CD4-positive, alpha-beta T cell treated with Interleukin-12 subunit alpha and Interleukin-12 subunit beta, for 1 hour (primary cell): ENCODE measurements around the gene GYS2.
"Not testable (repeated sequence)": the region's sequence is repeated elsewhere in the genome, so short reads cannot be mapped to it uniquely, and the experiment has no call there.

Source experiments
- DNase-seq: peaks from one replicate; pipeline ENCODE4 v3.0.0-alpha.2; 2020

GYS2 gene

GRCh38 chr12:21600196-21600595, 4.5 kb downstream of the GYS2 start:
- DNase-seq = no peak

GRCh38 chr12:21599143-21599999, 5.3 kb downstream of the GYS2 start:
- no peak for DNase-seq

GRCh38 chr12:21598651-21599050, 6.0 kb downstream of the GYS2 start:
- no peak for DNase-seq

GRCh38 chr12:21595356-21595755, 9.3 kb downstream of the GYS2 start:
- not testable (repeated sequence) for DNase-seq

GRCh38 chr12:21585485-21585884, 19.2 kb downstream of the GYS2 start:
- DNase-seq = no peak

GRCh38 chr12:21584403-21585182, 20.1 kb downstream of the GYS2 start:
- not testable (repeated sequence) for DNase-seq

- no peak for DNase-seq
Observed at GRCh38 chr12:21583587-21583986, 21.1 kb downstream of the GYS2 start.

- DNase-seq = no peak
Observed at GRCh38 chr12:21580748-21581516, 23.7 kb downstream of the GYS2 start.

- no peak for DNase-seq
Observed at GRCh38 chr12:21577516-21577915, 27.1 kb downstream of the GYS2 start.

- no peak for DNase-seq
Observed at GRCh38 chr12:21576431-21576830, 28.2 kb downstream of the GYS2 start.

- no peak for DNase-seq
Observed at GRCh38 chr12:21573733-21574358, 30.8 kb downstream of the GYS2 start.

GRCh38 chr12:21571046-21571445, 33.6 kb downstream of the GYS2 start:
- DNase-seq = no peak

- DNase-seq = no peak
Observed at GRCh38 chr12:21568115-21568514, 36.5 kb downstream of the GYS2 start.

- no peak for DNase-seq
Observed at GRCh38 chr12:21566907-21567394, 37.7 kb downstream of the GYS2 start.

GRCh38 chr12:21566223-21566906, 38.3 kb downstream of the GYS2 start:
- no peak for DNase-seq

- DNase-seq = no peak
Observed at GRCh38 chr12:21562859-21563258, 41.8 kb downstream of the GYS2 start.

GRCh38 chr12:21561158-21561557, 43.5 kb downstream of the GYS2 start:
- DNase-seq = no peak

GRCh38 chr12:21559855-21560569, 44.6 kb downstream of the GYS2 start:
- no peak for DNase-seq

- no peak for DNase-seq
Observed at GRCh38 chr12:21558100-21558679, 46.5 kb downstream of the GYS2 start.

GRCh38 chr12:21553329-21553675, 51.3 kb downstream of the GYS2 start:
- no peak for DNase-seq
